ENCODE data around the gene SYT2.
"Not testable (repeated sequence)": the region's sequence is repeated elsewhere in the genome, so short reads cannot be mapped to it uniquely, and the experiment has no call there.

Gene SYT2

GRCh38 chr1:202572867-202573266 lies 137.4 kb downstream of the SYT2 start:
- no peak for DNase-seq (ENCODE audit: low read depth)

- no peak for DNase-seq (ENCODE audit: low read depth)
Measured at GRCh38 chr1:202571719-202572339, 138.4 kb downstream of the SYT2 start.

- no peak for DNase-seq (ENCODE audit: low read depth)
Measured at GRCh38 chr1:202569393-202570322, 140.6 kb downstream of the SYT2 start.

- DNase-seq (ENCODE audit: low read depth), result no peak
Measured at GRCh38 chr1:202568826-202569225, 141.4 kb downstream of the SYT2 start.

- DNase-seq (ENCODE audit: low read depth), result no peak
Measured at GRCh38 chr1:202568410-202568809, 141.8 kb downstream of the SYT2 start.

GRCh38 chr1:202567738-202568137 lies 142.5 kb downstream of the SYT2 start:
- DNase-seq (ENCODE audit: low read depth), result no peak

GRCh38 chr1:202565890-202566602 lies 144.2 kb downstream of the SYT2 start:
- DNase-seq (ENCODE audit: low read depth), result no peak

- DNase-seq (ENCODE audit: low read depth), result no peak
Measured at GRCh38 chr1:202564958-202565495, 145.2 kb downstream of the SYT2 start.

- no peak for DNase-seq (ENCODE audit: low read depth)
Measured at GRCh38 chr1:202563818-202564217, 146.4 kb downstream of the SYT2 start.

- no peak for DNase-seq (ENCODE audit: low read depth)
Measured at GRCh38 chr1:202562444-202563060, 147.7 kb downstream of the SYT2 start.

GRCh38 chr1:202561726-202562443 lies 148.4 kb downstream of the SYT2 start:
- DNase-seq (ENCODE audit: low read depth), result no peak

GRCh38 chr1:202561240-202561639 lies 149.0 kb downstream of the SYT2 start:
- DNase-seq (ENCODE audit: low read depth), result no peak

GRCh38 chr1:202557662-202558061 lies 152.6 kb downstream of the SYT2 start:
- not testable (repeated sequence) for DNase-seq (ENCODE audit: low read depth)

GRCh38 chr1:202556037-202556436 lies 154.2 kb downstream of the SYT2 start:
- DNase-seq (ENCODE audit: low read depth), result not testable (repeated sequence)

- DNase-seq (ENCODE audit: low read depth), result not testable (repeated sequence)
Measured at GRCh38 chr1:202554619-202555018, 155.6 kb downstream of the SYT2 start.

GRCh38 chr1:202553560-202554038 lies 156.7 kb downstream of the SYT2 start:
- no peak for DNase-seq (ENCODE audit: low read depth)

- DNase-seq (ENCODE audit: low read depth), result not testable (repeated sequence)
Measured at GRCh38 chr1:202553078-202553477, 157.2 kb downstream of the SYT2 start.

GRCh38 chr1:202552615-202553014 lies 157.6 kb downstream of the SYT2 start:
- DNase-seq (ENCODE audit: low read depth), result not testable (repeated sequence)

- no peak for DNase-seq (ENCODE audit: low read depth)
Measured at GRCh38 chr1:202551683-202552082, 158.6 kb downstream of the SYT2 start.

- DNase-seq (ENCODE audit: low read depth), result not testable (repeated sequence)
Measured at GRCh38 chr1:202550088-202550487, 160.2 kb downstream of the SYT2 start.

- DNase-seq (ENCODE audit: low read depth), result no peak
Measured at GRCh38 chr1:202547215-202547614, 163.0 kb downstream of the SYT2 start.
